Ishikawa (cell line): Measurements from ENCODE around the gene CSTPP1.

ENCODE experiments used
- CREB1 ChIP-seq: IDR thresholded peaks from 2 replicates; pipeline ENCODE4 v1.6.1; 2012; ENCODE audit warnings: low read depth
- EGR1 ChIP-seq: IDR thresholded peaks from 2 replicates; pipeline ENCODE4 v1.6.1; 2012
- EP300 ChIP-seq: IDR thresholded peaks from 2 replicates; pipeline ENCODE4 v1.6.1; 2012; ENCODE audit warnings: borderline replicate concordance
- RAD21 ChIP-seq: IDR thresholded peaks from 2 replicates; pipeline ENCODE4 v1.6.1; 2012; ENCODE audit warnings: low read depth
- YY1 ChIP-seq: IDR thresholded peaks from 2 replicates; pipeline ENCODE4 v1.6.1; 2012; ENCODE audit warnings: low read depth
- TF ChIP-seq, protein P1 (sequence below): IDR thresholded peaks from 2 replicates; pipeline ENCODE4 v1.6.1; 2012; ENCODE audit warnings: low read depth, mild to moderate bottlenecking

DNA sequence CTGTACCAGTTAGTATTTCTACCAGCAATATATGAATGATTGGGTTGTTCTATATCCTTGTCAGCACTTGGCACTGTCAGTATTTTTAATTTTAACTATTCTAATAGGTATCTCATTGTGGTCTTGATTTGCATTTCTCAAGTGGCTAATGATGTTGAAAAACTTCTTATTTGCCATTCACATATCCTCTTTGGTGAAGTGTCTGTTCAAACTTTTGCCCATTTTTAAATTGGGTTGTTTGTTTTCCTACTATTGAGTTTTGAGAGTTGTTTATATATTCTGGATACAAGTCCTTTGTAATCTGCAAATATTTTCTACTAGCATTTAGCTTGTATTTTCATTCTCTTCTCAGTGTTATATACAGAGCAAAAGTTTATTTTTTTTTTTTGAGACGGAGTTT lies 82.1 kb downstream of the CSTPP1 start:
- TF ChIP-seq, protein P1, sequence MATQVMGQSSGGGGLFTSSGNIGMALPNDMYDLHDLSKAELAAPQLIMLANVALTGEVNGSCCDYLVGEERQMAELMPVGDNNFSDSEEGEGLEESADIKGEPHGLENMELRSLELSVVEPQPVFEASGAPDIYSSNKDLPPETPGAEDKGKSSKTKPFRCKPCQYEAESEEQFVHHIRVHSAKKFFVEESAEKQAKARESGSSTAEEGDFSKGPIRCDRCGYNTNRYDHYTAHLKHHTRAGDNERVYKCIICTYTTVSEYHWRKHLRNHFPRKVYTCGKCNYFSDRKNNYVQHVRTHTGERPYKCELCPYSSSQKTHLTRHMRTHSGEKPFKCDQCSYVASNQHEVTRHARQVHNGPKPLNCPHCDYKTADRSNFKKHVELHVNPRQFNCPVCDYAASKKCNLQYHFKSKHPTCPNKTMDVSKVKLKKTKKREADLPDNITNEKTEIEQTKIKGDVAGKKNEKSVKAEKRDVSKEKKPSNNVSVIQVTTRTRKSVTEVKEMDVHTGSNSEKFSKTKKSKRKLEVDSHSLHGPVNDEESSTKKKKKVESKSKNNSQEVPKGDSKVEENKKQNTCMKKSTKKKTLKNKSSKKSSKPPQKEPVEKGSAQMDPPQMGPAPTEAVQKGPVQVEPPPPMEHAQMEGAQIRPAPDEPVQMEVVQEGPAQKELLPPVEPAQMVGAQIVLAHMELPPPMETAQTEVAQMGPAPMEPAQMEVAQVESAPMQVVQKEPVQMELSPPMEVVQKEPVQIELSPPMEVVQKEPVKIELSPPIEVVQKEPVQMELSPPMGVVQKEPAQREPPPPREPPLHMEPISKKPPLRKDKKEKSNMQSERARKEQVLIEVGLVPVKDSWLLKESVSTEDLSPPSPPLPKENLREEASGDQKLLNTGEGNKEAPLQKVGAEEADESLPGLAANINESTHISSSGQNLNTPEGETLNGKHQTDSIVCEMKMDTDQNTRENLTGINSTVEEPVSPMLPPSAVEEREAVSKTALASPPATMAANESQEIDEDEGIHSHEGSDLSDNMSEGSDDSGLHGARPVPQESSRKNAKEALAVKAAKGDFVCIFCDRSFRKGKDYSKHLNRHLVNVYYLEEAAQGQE, result no peak
- no peak for TF ChIP-seq EGR1
- TF ChIP-seq CREB1, result no peak
- no peak for TF ChIP-seq YY1
- TF ChIP-seq EP300, result no peak
- TF ChIP-seq RAD21, result no peak
